GM23338 (cell line): ENCODE measurements around the gene MPND. TPM values are rescaled to one million over a fixed set of nuclear protein-coding genes. Genes with fewer than 3 reads are reported as not detected.
A peak's percentile ranks its signal among the peaks of the same experiment; 100 is the strongest.

ENCODE experiments used
- ATAC-seq: fragments of 200-7000 bp; cut with Tn5 transposase; 3 replicates; pipeline ENCODE4 v1.9.1; 2020
- DNase-seq: peaks from one replicate; pipeline ENCODE4 v3.0.0-alpha.2; 2015; ENCODE audit warnings: low spot score
- H2AFZ ChIP-seq: fragments of 200-600 bp; sonication (generic); 2 replicates; pipeline ENCODE4 v1.8.0; 2016; ENCODE audit warnings: antibody characterized with exemption, mild to moderate bottlenecking, moderate library complexity
- H3F3A ChIP-seq: fragments of 200-600 bp; sonication (generic); replicated peaks from 2 replicates; pipeline ENCODE4 v1.8.0; 2017; ENCODE audit warnings: antibody characterized with exemption, mixed run types, low read depth
- H3K27ac ChIP-seq: fragments of 200-600 bp; sonication (generic); 2 replicates; pipeline ENCODE4 v1.6.1; 2016; ENCODE audit warnings: low read depth
- H3K27me3 ChIP-seq: fragments of 200-600 bp; sonication (generic); 2 replicates; pipeline ENCODE4 v1.8.0; 2016; ENCODE audit warnings: mild to moderate bottlenecking, mixed run types, moderate library complexity; ENCODE audit not compliant: insufficient read depth
- H3K36me3 ChIP-seq: fragments of 200-600 bp; sonication (generic); 2 replicates; pipeline ENCODE4 v1.8.0; 2016; ENCODE audit warnings: mild to moderate bottlenecking; ENCODE audit not compliant: insufficient read depth
- H3K4me1 ChIP-seq: fragments of 200-600 bp; sonication (generic); 2 replicates; pipeline ENCODE4 v1.8.0; 2016; ENCODE audit warnings: mild to moderate bottlenecking, moderate library complexity; ENCODE audit not compliant: insufficient read depth
- H3K4me2 ChIP-seq: fragments of 200-600 bp; sonication (generic); 2 replicates; pipeline ENCODE4 v1.7.1; 2017; ENCODE audit warnings: mixed run types
- H3K4me3 ChIP-seq: fragments of 200-600 bp; sonication (generic); 2 replicates; pipeline ENCODE4 v1.6.1; 2016; ENCODE audit warnings: mixed run types
- H3K79me2 ChIP-seq: fragments of 200-600 bp; sonication (generic); replicated peaks from 2 replicates; pipeline ENCODE4 v1.8.0; 2017; ENCODE audit warnings: mild to moderate bottlenecking; ENCODE audit not compliant: insufficient read depth
- H3K9me2 ChIP-seq: fragments of 200-600 bp; sonication (generic); 2 replicates; pipeline ENCODE4 v1.8.0; 2017; ENCODE audit not compliant: insufficient read depth
- H4K20me1 ChIP-seq: fragments of 200-600 bp; sonication (generic); replicated peaks from 2 replicates; pipeline ENCODE4 v1.8.0; 2017; ENCODE audit warnings: mild to moderate bottlenecking; ENCODE audit not compliant: insufficient read depth
- H3K27ac Mint-ChIP-seq: 2 replicates; pipeline ENCODE4 v1.8.0; 2020; ENCODE audit warnings: inconsistent platforms, mild to moderate bottlenecking, moderate library complexity, mixed read lengths
- H3K27me3 Mint-ChIP-seq: 3 replicates; pipeline ENCODE4 v1.8.0; 2022; ENCODE audit warnings: low read depth, mild to moderate bottlenecking, moderate library complexity, mixed read lengths, inconsistent platforms; ENCODE audit not compliant: insufficient read depth, poor library complexity
- H3K36me3 Mint-ChIP-seq: 3 replicates; pipeline ENCODE4 v1.8.0; 2021; ENCODE audit warnings: low read depth, mild to moderate bottlenecking, inconsistent platforms, moderate library complexity, mixed read lengths
- H3K4me1 Mint-ChIP-seq: 3 replicates; pipeline ENCODE4 v1.8.0; 2020; ENCODE audit warnings: mild to moderate bottlenecking, inconsistent platforms, mixed read lengths
- H3K4me3 Mint-ChIP-seq: 3 replicates; pipeline ENCODE4 v1.8.0; 2021; ENCODE audit warnings: moderate library complexity, mild to moderate bottlenecking, inconsistent platforms, mixed read lengths
- H3K9me3 Mint-ChIP-seq: 3 replicates; pipeline ENCODE4 v1.8.0; 2020; ENCODE audit warnings: moderate library complexity, mild to moderate bottlenecking, inconsistent platforms, mixed read lengths
- CREB1 ChIP-seq: fragments of 250-450 bp; sonication (Bioruptor Pico); IDR thresholded peaks from 2 replicates; pipeline ENCODE4 v1.5.0; 2020; ENCODE audit warnings: low read depth, mild to moderate bottlenecking, moderate library complexity
- CTCF ChIP-seq, 2 experiments: fragments of 200-600 bp in 1 of 2; sonication (generic) in 1 of 2; conservative IDR thresholded peaks; 2 replicates each; pipeline versions ENCODE4 v1.5.1 to v1.6.1; 2016 to 2017; ENCODE audit warnings: antibody characterized with exemption in 2 of 2, low read depth in 2 of 2, mild to moderate bottlenecking in 2 of 2, moderate library complexity in 1 of 2
- EZH2 ChIP-seq: fragments of 200-600 bp; sonication (generic); IDR thresholded peaks from one replicate; pipeline ENCODE4 v1.8.0; 2017; ENCODE audit warnings: antibody characterized with exemption, mild to moderate bottlenecking, low read depth; ENCODE audit not compliant: unreplicated experiment
- STAT1 ChIP-seq: IDR thresholded peaks from one replicate; pipeline ENCODE4 v1.6.1; 2016; ENCODE audit warnings: antibody characterized with exemption; ENCODE audit not compliant: unreplicated experiment
- polyA plus RNA-seq: library from polyadenylated mRNA; unstranded; fragments of >200 nt; fragmentation: Nextera tagmentation; extraction: Ambion mirVana; gene quantifications from 2 replicates; pipeline ENCODE4 v1.2.1, GENCODE V29; 2016
- total RNA-seq: library from RNA; depleted of rRNA; stranded (reverse); fragments of >200 nt; shearing (Covaris generic); gene quantifications from 2 replicates; pipeline ENCODE4 v1.2.3, GENCODE V29; 2014

MPND gene
- total and polyA plus RNA-seq, 2 experiments from 2014 or later = 11.8 to 15.6 TPM

- H3K9me2 ChIP-seq = no peaks in the 10 kb centered on the region
- ATAC-seq = no peak
- peaks cover 22% of the 10 kb centered on the region for H3K27me3 Mint-ChIP-seq
- H3K36me3 ChIP-seq = peaks cover 11% of the 10 kb centered on the region; the same call in 1 of the 2 replicates
- H4K20me1 ChIP-seq = peaks cover 76% of the 10 kb centered on the region
- no peak overlapping the region for H3K27ac Mint-ChIP-seq
- H3K4me1 ChIP-seq = peaks cover 22% of the 10 kb centered on the region
- peak overlapping the region; percentile 84; the same call in 1 of the 2 replicates for H3K27ac ChIP-seq
- H3K4me3 Mint-ChIP-seq = peak overlapping the region; percentile 63
- DNase-seq = no peak
- H3K27me3 ChIP-seq = no peaks in the 10 kb centered on the region
- H3F3A ChIP-seq = peaks cover 10% of the 10 kb centered on the region; the same call in 1 of the 2 replicates
- peaks cover 23% of the 10 kb centered on the region for H3K36me3 Mint-ChIP-seq
- peak overlapping the region; percentile 46; the same call in 1 of the 2 replicates for H3K4me3 ChIP-seq
- TF ChIP-seq STAT1 (no peak), EZH2 (no peak)
- H3K4me2 ChIP-seq = peak overlapping the region; percentile 75
- no peak overlapping the region for H2AFZ ChIP-seq
- H3K79me2 ChIP-seq = peaks cover 97% of the 10 kb centered on the region
- no peaks in the 10 kb centered on the region for H3K9me3 Mint-ChIP-seq
- peaks cover 59% of the 10 kb centered on the region for H3K4me1 Mint-ChIP-seq
These were observed 47.9 kb downstream of the MPND start for GRCh38 chr19:4391306-4391693.

DNA sequence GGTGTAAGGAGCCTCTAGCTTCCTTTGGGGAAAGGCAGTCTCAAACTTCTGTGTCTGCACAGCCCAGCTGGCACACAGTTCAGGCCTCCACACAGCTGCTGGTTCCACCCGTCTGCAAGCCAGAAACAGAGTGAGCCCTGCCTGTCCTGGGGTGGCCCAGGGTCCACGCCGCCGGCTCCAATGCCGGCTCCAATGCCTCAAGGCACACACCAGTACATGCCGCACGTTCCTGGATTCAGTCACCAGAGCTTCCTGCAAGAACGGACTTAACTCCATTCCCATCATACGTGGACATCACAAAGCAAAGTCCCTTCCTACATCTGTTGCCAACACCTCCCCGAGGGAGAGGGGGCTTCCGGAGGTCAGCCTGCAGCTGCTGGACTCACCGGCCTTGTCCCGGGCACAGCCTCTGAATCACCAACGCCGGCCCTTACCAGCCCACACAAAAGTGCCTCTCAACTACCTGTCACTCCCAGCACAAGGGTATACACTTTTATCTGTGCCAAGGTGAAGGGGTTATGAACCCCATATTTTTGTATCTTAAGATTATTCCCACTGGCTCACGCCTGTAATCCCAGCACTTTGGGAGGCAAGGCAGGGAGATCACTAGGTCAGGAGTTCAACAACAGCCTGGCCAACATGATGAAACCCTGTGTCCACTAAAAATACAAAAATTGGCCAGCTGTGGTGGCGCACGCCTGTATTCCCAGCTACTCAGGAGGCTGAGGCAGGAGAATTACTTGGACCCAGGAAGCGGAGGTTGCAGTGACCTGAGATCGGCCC is 48.5 kb downstream of the MPND start:
- no peak overlapping the region; the same call in 1 of the 2 replicates for H3K4me3 ChIP-seq
- Mint-ChIP-seq H3K4me3 (no peak overlapping the region; the same call in 2 of the 3 replicates), H3K36me3 (peaks cover 29% of the 10 kb centered on the region), H3K27ac (no peak overlapping the region), H3K9me3 (no peaks in the 10 kb centered on the region), H3K4me1 (peaks cover 65% of the 10 kb centered on the region), H3K27me3 (peaks cover 23% of the 10 kb centered on the region)
- DNase-seq (no peak), ATAC-seq (no peak)
- peaks cover 17% of the 10 kb centered on the region; the same call in 1 of the 2 replicates for H3K36me3 ChIP-seq
- H3K4me2 ChIP-seq = peak overlapping the region; percentile 75
- peaks cover 97% of the 10 kb centered on the region for H3K79me2 ChIP-seq
- no peaks in the 10 kb centered on the region for H3K9me2 ChIP-seq
- TF ChIP-seq CREB1 (CRISPR knock-in tag) = no peak
- H4K20me1 ChIP-seq = peaks cover 82% of the 10 kb centered on the region
- peaks cover 23% of the 10 kb centered on the region for H3K4me1 ChIP-seq
- H3F3A ChIP-seq = peaks cover 10% of the 10 kb centered on the region; the same call in 1 of the 2 replicates
- no peak overlapping the region for H3K27ac ChIP-seq
- no peak overlapping the region for H2AFZ ChIP-seq
- H3K27me3 ChIP-seq = no peaks in the 10 kb centered on the region

- Mint-ChIP-seq H3K27ac (peak overlapping the region; percentile 8), H3K36me3 (peaks cover 25% of the 10 kb centered on the region), H3K9me3 (no peaks in the 10 kb centered on the region), H3K4me1 (peaks cover 55% of the 10 kb centered on the region), H3K4me3 (no peak overlapping the region; the same call in 2 of the 3 replicates), H3K27me3 (peaks cover 17% of the 10 kb centered on the region)
- Histone ChIP-seq H3K9me2 (no peaks in the 10 kb centered on the region), H3K27ac (peak overlapping the region; percentile 63; the same call in 1 of the 2 replicates), H3K4me1 (peaks cover 29% of the 10 kb centered on the region), H3K27me3 (no peaks in the 10 kb centered on the region), H2AFZ (no peak overlapping the region), H4K20me1 (peaks cover 91% of the 10 kb centered on the region), H3F3A (peaks cover 10% of the 10 kb centered on the region; the same call in 1 of the 2 replicates), H3K4me3 (no peak overlapping the region), H3K4me2 (0 out of 2 replicates have a peak overlapping the region, but pooled peaks have one; percentile 14), H3K79me2 (peaks cover 97% of the 10 kb centered on the region), H3K36me3 (peaks cover 17% of the 10 kb centered on the region; the same call in 1 of the 2 replicates)
- ATAC-seq (no peak), DNase-seq (no peak)
- no peak for TF ChIP-seq CTCF (conservative IDR thresholded peaks at IDR 0.05; ENCODE audit: low read depth in 2 of 2)
These were observed 50.7 kb downstream of the MPND start for GRCh38 chr19:4393947-4394590.
